ENCODE measurements around the gene PAEP.
"Not testable (repeated sequence)": the region's sequence is repeated elsewhere in the genome, so short reads cannot be mapped to it uniquely, and the experiment has no call there.

Gene PAEP

DNA sequence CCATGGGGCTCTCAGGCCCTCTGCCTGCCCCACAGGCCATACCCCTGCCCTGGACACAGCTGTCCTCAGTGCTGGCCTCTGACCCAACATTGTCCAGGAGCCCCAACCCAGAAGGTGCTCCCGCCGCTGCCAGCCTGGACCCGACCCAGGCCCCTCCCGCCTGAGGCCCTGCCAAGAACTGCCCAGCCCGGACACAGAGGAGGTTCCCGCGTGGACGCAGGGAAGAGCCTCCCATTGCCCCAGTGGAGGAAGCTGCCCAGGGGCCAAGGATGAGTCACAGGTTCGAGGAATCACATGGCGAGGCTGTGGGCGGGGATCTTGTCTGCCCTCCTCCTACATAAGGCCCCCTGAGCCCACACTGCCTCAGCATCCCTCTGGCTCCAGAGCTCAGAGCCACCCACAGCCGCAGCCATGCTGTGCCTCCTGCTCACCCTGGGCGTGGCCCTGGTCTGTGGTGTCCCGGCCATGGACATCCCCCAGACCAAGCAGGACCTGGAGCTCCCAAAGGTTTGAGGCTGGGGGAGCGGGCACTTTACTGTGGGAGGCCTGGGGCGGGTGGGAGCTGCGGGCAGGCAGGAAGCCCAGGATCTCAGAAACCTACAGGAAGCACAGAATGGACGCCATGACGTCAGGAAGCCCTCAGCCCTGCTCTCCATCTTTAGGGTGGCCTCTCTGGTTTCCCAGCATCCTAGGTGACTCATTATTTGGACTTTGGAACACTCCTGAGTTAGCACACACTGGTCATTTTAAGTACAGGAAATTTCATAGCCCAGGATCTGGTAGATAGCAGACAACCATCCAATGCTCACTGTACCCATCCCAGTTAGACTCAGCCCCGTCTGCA, at the start of gene PAEP:
PAEP (plus strand) TSS at position 366 of the 844 bp plus-strand sequence.
- H3K36me3 ChIP-seq (ENCODE audit: control insufficient read depth, insufficient read depth, low read length): no peaks in the 10 kb centered on the region; the same call in 1 of the 2 replicates
- no peaks in the 10 kb centered on the region for H3K4me1 ChIP-seq (ENCODE audit: control insufficient read depth, insufficient read depth, low read length)
- no peak for DNase-seq (ENCODE audit: low read depth, low spot score)
- no peak within 1 kb of the TSS for H3K4me3 ChIP-seq (ENCODE audit: low read length)
- WGBS (ENCODE audit: insufficient coverage, insufficient read length): no CpG with 5 or more reads among the region's 20 CpGs
- H3K27me3 ChIP-seq (ENCODE audit: control insufficient read depth, insufficient read depth, low read length): no peaks in the 10 kb centered on the region
- no peaks in the 10 kb centered on the region for H3K9me3 ChIP-seq (ENCODE audit: control insufficient read depth, insufficient read depth, low read length)
- H3K27ac ChIP-seq (ENCODE audit: low read length): no peak within 1 kb of the TSS

DNA sequence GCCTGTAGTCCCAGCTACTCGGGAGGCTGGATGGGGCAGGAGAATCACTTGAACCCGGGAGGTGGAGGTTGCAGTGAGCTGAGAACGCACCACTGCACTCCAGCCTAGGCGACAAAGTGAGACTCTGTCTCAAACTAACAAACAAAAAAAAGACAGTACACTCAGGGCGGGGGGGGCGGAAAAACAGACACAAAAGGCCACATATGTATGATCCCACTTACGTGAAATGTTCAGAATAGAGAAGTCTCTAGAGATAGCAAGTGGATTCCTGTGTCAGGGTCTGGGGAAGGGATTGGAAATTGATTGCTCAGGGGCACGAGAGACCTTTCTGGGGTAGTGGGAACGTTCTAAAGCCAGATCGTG, 49.3 kb upstream of the PAEP start:
- Histone ChIP-seq H3K4me1 (ENCODE audit: control insufficient read depth, insufficient read depth, low read length) (no peaks in the 10 kb centered on the region), H3K9me3 (ENCODE audit: control insufficient read depth, insufficient read depth, low read length) (no peaks in the 10 kb centered on the region), H3K27ac (ENCODE audit: low read length) (no peak overlapping the region), H3K36me3 (ENCODE audit: control insufficient read depth, insufficient read depth, low read length) (no peaks in the 10 kb centered on the region), H3K27me3 (ENCODE audit: control insufficient read depth, insufficient read depth, low read length) (no peaks in the 10 kb centered on the region), H3K4me3 (ENCODE audit: low read length) (no peak overlapping the region)
- no peak for DNase-seq (ENCODE audit: low read depth, low spot score)
- WGBS (ENCODE audit: insufficient coverage, insufficient read length): no CpG with 5 or more reads among the region's 10 CpGs

DNA sequence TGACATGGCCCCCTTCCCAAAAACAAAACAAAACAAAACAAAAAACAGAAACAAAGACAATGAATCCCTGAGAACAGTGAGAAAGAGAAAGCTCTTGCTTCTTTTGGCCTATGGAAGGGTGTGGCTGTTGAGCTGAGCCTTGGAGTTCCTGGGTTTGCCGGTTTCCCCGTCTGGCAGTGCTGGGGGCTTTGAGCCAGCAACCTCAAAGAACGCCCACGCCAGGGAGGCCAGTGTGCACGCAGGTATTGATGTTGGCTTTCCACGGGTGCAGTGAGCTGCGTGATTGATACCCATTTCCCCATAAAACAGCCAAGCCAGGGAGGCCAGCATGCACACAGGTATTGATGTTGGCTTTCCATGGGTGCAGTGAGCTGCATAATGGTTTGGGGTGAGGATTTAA, 48.7 kb upstream of the PAEP start:
- H3K36me3 ChIP-seq (ENCODE audit: control insufficient read depth, insufficient read depth, low read length): no peaks in the 10 kb centered on the region
- H3K4me1 ChIP-seq (ENCODE audit: control insufficient read depth, insufficient read depth, low read length): no peaks in the 10 kb centered on the region
- no peaks in the 10 kb centered on the region for H3K9me3 ChIP-seq (ENCODE audit: control insufficient read depth, insufficient read depth, low read length)

DNA sequence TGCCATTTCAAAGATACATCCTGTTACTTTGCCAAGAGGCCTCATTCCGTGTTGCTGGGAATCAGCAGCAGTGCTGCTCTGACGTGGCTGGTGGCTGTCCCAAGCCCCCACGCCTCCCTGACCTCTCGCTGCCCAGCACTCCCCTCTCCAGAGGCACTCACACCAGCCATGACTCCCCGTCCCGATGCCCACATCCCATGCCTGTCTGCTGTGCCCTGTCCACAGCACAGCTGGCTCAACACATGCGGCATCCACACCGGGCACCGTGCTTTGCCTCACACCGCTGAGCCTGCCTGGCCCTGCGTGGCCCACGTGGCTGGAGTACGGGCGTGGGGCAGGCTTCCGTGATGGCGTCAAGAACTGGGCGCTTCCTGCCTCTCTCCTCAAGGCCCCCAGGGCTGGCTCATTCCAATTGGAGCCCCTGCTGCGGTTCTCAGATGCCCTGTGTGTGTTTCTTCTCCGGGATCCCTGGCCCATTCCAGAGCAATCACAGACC, 48.2 kb upstream of the PAEP start:
- WGBS (ENCODE audit: insufficient coverage, insufficient read length): no CpG with 5 or more reads among the region's 19 CpGs
- no peaks in the 10 kb centered on the region for H3K36me3 ChIP-seq (ENCODE audit: control insufficient read depth, insufficient read depth, low read length)

More for the DNA sequence above, 48.7 kb upstream of the PAEP start:
- no CpG with 5 or more reads among the region's 7 CpGs for WGBS (ENCODE audit: insufficient coverage, insufficient read length)
- no peak for DNase-seq (ENCODE audit: low read depth, low spot score)
- no peak overlapping the region for H3K4me3 ChIP-seq (ENCODE audit: low read length)
- H3K27me3 ChIP-seq (ENCODE audit: control insufficient read depth, insufficient read depth, low read length): no peaks in the 10 kb centered on the region
- H3K27ac ChIP-seq (ENCODE audit: low read length): no peak overlapping the region

DNA sequence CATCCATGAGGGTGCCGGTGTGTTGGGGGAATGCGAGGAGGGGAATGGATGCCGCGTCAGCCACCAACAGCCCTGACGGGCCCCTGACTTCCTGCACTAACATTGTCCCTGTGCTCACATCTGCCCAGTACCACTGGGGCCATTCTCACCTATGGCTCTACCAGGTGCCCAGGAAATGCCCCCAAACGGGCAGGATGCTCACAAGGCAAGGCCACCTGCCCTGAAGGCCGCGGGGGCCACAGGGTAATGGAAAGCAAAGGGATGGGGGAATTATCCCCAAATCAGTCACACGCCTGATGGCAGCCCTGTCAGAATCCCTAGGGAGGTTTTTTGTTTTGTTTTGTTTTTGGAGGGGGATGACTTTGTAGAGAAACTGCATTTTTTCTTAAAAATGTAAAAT, 47.6 kb upstream of the PAEP start:
- WGBS (ENCODE audit: insufficient coverage, insufficient read length): no CpG with 5 or more reads among the region's 9 CpGs
- DNase-seq (ENCODE audit: low read depth, low spot score); H3K36me3 ChIP-seq (ENCODE audit: control insufficient read depth, insufficient read depth, low read length); H3K27ac ChIP-seq (ENCODE audit: low read length); H3K9me3 ChIP-seq (ENCODE audit: control insufficient read depth, insufficient read depth, low read length); H3K4me1 ChIP-seq (ENCODE audit: control insufficient read depth, insufficient read depth, low read length); H3K4me3 ChIP-seq (ENCODE audit: low read length); H3K27me3 ChIP-seq (ENCODE audit: control insufficient read depth, insufficient read depth, low read length): not testable (repeated sequence)

More for the DNA sequence above, 48.2 kb upstream of the PAEP start:
- no peak for DNase-seq (ENCODE audit: low read depth, low spot score)
- no peaks in the 10 kb centered on the region for H3K27me3 ChIP-seq (ENCODE audit: control insufficient read depth, insufficient read depth, low read length)
- no peak overlapping the region for H3K27ac ChIP-seq (ENCODE audit: low read length)
- H3K4me1 ChIP-seq (ENCODE audit: control insufficient read depth, insufficient read depth, low read length): no peaks in the 10 kb centered on the region
- H3K9me3 ChIP-seq (ENCODE audit: control insufficient read depth, insufficient read depth, low read length): no peaks in the 10 kb centered on the region
- H3K4me3 ChIP-seq (ENCODE audit: low read length): no peak overlapping the region

DNA sequence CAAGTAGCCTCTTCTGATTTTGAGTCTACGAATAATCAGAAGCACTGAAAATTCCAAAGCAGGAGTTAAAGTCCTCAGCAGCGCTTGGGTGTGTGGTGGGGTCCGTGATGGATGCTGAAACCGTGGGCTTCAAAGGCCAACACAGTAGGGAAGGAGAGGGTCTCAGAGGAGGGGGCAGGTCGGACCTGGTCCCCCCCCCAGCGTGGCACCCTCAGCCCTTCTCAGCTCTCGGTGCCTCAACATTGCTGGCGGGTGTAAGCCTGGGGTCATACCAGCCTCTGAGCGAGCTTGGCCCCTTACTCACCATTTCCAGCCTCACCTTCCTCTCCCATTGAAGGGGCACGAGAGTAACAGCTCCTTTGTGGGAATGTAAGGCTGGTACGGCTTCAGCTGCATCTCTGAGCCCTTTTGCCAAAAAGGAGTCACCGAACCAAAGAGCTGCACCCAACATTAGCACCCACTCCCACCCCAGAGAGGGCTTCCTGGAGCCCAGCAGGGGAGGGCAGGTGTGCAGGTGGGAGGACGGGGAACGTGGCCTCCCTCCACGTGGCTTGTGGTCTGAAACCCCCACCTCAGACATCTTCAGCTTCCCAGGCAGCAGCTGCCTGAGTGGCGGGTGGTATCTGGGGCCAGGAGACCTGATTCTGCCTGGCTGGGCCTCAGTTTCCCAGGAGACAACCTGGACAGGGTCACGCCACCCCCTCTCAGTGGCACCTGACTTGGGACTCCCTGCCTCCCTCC, 47.0 kb upstream of the PAEP start:
- Histone ChIP-seq H3K27me3 (ENCODE audit: control insufficient read depth, insufficient read depth, low read length) (no peaks in the 10 kb centered on the region), H3K9me3 (ENCODE audit: control insufficient read depth, insufficient read depth, low read length) (no peaks in the 10 kb centered on the region), H3K36me3 (ENCODE audit: control insufficient read depth, insufficient read depth, low read length) (no peaks in the 10 kb centered on the region), H3K4me1 (ENCODE audit: control insufficient read depth, insufficient read depth, low read length) (no peaks in the 10 kb centered on the region), H3K27ac (ENCODE audit: low read length) (no peak overlapping the region), H3K4me3 (ENCODE audit: low read length) (no peak overlapping the region)
- DNase-seq (ENCODE audit: low read depth, low spot score): no peak
- WGBS (ENCODE audit: insufficient coverage, insufficient read length): no CpG with 5 or more reads among the region's 17 CpGs

DNA sequence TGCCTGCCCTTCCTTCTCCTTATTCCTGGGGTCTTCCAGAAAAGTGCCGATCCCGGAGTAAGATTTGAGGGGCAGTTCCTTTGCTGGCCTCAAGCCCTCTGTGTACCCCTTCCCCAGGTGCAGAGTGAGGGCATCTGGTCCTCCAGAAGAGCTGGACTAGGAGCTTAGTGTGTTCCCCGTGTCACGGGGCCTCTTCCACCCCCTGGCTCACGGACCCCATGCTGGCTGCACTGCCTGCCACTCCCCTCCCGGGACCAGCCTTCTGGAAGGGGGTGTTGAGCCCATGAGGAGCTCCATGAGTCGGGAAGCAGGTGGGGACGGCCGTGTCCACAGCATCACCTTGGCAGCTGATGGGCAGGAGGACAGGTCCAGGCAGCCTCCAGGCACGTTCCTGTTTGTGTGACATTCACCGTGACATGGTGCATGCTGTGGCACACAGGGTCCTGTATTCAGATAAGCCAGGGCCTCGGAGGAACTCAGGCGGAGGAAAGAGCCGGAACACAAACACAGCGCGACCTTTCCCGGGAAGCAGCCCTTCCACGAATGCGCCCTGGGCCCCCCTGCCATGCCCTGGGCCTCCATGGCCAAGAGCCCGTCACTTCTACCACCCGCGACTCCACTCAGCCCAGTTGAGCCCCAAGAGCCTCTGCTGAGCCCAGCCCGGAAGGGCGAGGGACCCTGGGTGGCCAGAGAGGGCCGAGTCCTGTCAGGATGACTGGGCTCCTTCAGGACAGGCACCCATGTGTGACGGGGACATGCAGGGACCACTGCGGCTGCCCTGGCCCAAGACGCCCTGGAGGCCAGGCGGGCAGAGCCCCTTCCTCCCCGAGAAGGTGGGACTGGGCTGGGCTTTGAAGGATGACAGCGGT, 46.2 kb upstream of the PAEP start:
- H3K27ac ChIP-seq (ENCODE audit: low read length): no peak overlapping the region
- no peak for DNase-seq (ENCODE audit: low read depth, low spot score)
- no peak overlapping the region for H3K4me3 ChIP-seq (ENCODE audit: low read length)
- H3K27me3 ChIP-seq (ENCODE audit: control insufficient read depth, insufficient read depth, low read length): no peaks in the 10 kb centered on the region
- H3K36me3 ChIP-seq (ENCODE audit: control insufficient read depth, insufficient read depth, low read length): no peaks in the 10 kb centered on the region
- WGBS (ENCODE audit: insufficient coverage, insufficient read length): no CpG with 5 or more reads among the region's 31 CpGs
- no peaks in the 10 kb centered on the region for H3K9me3 ChIP-seq (ENCODE audit: control insufficient read depth, insufficient read depth, low read length)
- H3K4me1 ChIP-seq (ENCODE audit: control insufficient read depth, insufficient read depth, low read length): no peaks in the 10 kb centered on the region

DNA sequence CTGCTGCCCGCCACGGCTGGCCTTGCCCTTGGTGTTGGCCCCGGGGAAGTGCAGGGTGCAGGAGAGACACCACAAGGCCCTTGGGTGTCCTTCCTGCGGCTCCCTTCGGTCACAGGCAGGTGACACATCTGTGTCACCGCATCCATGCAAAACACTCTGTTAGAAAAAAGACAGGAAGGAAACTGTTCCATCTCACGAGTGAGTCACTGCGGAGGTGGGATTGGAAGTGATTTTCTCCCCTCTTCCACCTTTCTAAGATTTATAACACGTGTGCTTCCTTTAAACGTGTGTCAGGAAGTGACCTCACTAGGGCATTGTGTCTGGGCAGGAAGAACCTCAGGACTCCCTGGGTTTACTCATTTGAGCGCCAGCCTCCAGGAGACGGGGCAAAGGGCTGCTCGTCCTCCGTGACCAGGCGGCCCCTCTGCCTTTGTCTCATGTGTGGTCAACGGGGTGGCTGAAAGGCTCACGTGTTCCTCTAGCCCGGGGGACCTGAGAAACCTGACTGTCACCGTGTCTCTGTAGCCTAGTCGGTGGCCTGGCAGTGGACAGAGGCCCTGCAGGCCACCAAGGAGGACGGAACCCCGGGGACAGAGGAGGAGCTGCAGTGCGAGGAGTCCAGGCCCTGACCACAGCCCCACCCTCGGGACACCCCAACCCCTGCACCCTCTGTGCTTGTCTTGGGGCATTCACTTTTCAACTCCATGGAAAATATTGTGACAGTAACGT, 45.3 kb upstream of the PAEP start:
- no peaks in the 10 kb centered on the region for H3K27me3 ChIP-seq (ENCODE audit: control insufficient read depth, insufficient read depth, low read length)
- no peaks in the 10 kb centered on the region for H3K4me1 ChIP-seq (ENCODE audit: control insufficient read depth, insufficient read depth, low read length)
- WGBS (ENCODE audit: insufficient coverage, insufficient read length): no CpG with 5 or more reads among the region's 25 CpGs
- H3K36me3 ChIP-seq (ENCODE audit: control insufficient read depth, insufficient read depth, low read length): no peaks in the 10 kb centered on the region
- no peak overlapping the region for H3K27ac ChIP-seq (ENCODE audit: low read length)
- DNase-seq (ENCODE audit: low read depth, low spot score): no peak
- no peak overlapping the region for H3K4me3 ChIP-seq (ENCODE audit: low read length)
- no peaks in the 10 kb centered on the region for H3K9me3 ChIP-seq (ENCODE audit: control insufficient read depth, insufficient read depth, low read length)

DNA sequence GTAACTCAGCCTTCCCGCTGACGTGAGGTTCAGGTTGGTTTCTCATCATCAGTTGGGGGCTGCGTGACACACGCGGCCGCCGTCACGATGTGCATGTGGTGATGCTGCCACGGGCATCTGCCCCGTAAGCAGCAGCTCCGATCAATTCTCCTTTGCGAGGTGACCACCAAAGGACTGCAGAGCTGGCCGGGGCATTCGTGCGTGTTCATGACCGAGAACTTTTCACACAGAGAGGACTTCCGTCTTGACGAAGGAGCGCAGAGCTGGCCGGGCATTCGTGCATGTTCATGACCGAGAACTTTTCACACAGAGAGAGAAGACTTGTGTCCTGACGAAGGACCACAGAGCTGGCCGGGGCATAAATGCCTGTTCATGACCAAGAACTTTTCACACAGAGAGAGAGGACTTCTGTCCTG, 44.1 kb upstream of the PAEP start:
- no peaks in the 10 kb centered on the region for H3K4me1 ChIP-seq (ENCODE audit: control insufficient read depth, insufficient read depth, low read length)
- H3K27me3 ChIP-seq (ENCODE audit: control insufficient read depth, insufficient read depth, low read length): no peaks in the 10 kb centered on the region
- no peaks in the 10 kb centered on the region for H3K36me3 ChIP-seq (ENCODE audit: control insufficient read depth, insufficient read depth, low read length)
- DNase-seq (ENCODE audit: low read depth, low spot score): no peak
- WGBS (ENCODE audit: insufficient coverage, insufficient read length): no CpG with 5 or more reads among the region's 24 CpGs
- H3K4me3 ChIP-seq (ENCODE audit: low read length): no peak overlapping the region
- no peaks in the 10 kb centered on the region for H3K9me3 ChIP-seq (ENCODE audit: control insufficient read depth, insufficient read depth, low read length)
- no peak overlapping the region for H3K27ac ChIP-seq (ENCODE audit: low read length)
